ENCODE measurements around the gene COL6A2. TPM values are rescaled to one million over a fixed set of nuclear protein-coding genes. Genes with fewer than 3 reads are reported as not detected.

COL6A2 gene
- total and polyA plus RNA-seq, 10 of the 15 experiments (the other 5 are each of a cell fraction or from before 2014, with no cell fraction given), result 0.16 to 1.3 (median 0.34) TPM; not detected in 7

GRCh38 chr21:46155514-46156377 is 57.8 kb downstream of the COL6A2 start, which contains the start of gene FTCD:
TSS of gene FTCD (minus strand) at chr21:46155579. CDS start at chr21:46155523, 56 bp downstream.
- FAIRE-seq, result no peak
- TF ChIP-seq PAX8 (IDR thresholded peaks at IDR 0.05), result no peak
- no peak for TF ChIP-seq SMARCA5 (IDR thresholded peaks at IDR 0.05)
- no peak for TF ChIP-seq MLLT1 (IDR thresholded peaks at IDR 0.05)
- TF ChIP-seq BMI1 (IDR thresholded peaks at IDR 0.05; ENCODE audit: borderline replicate concordance), result no peak
- TF ChIP-seq NR2F1 (conservative IDR thresholded peaks at IDR 0.05), result no peak
- TF ChIP-seq HDAC6 (IDR thresholded peaks at IDR 0.05; ENCODE audit: unreplicated experiment), result no peak
- no peak for TF ChIP-seq POLR2AphosphoS2 (IDR thresholded peaks at IDR 0.05; ENCODE audit: low read depth, low read length)
- TF ChIP-seq FOXM1 (IDR thresholded peaks at IDR 0.05; ENCODE audit: low read depth, low read length), result no peak
- no peak for TF ChIP-seq MXI1 (IDR thresholded peaks at IDR 0.05; ENCODE audit: low read depth, low read length)
- no peak for TF ChIP-seq ZBTB33 (IDR thresholded peaks at IDR 0.05)
- TF ChIP-seq POLR2A (IDR thresholded peaks at IDR 0.05; ENCODE audit: low read depth, low read length), result no peak
- TF ChIP-seq IKZF1 (conservative IDR thresholded peaks at IDR 0.05), result no peak
- TF ChIP-seq USF1 (IDR thresholded peaks at IDR 0.05; ENCODE audit: borderline replicate concordance, extremely low read length, insufficient read depth, low read depth, low read length), result no peak
- TF ChIP-seq E2F4 (IDR thresholded peaks at IDR 0.05; ENCODE audit: low read depth, low read length), result no peak
- no peak for TF ChIP-seq FOXK2 (IDR thresholded peaks at IDR 0.05)
- TF ChIP-seq MYC (IDR thresholded peaks at IDR 0.05; ENCODE audit: insufficient read depth, insufficient read length, insufficient replicate concordance, low read length, severe bottlenecking), result no peak

More at GRCh38 chr21:46155514-46156377, 57.8 kb downstream of the COL6A2 start, which contains the start of gene FTCD:
- no peak within 1 kb of the TSS for H2AFZ ChIP-seq (ENCODE audit: control insufficient read depth, low read depth, low read length)
- SMC1A ChIA-PET (ENCODE audit: uncharacterized antibody, unreplicated experiment), result no interaction called here
- in situ Hi-C loops (cut with MboI), result no loop called here
- CTCF ChIA-PET, result no interaction called here
- no peak for DNase-seq (ENCODE audit: low read depth, low spot score)
- ATAC-seq, result no peak
- H3K79me2 ChIP-seq (ENCODE audit: control insufficient read depth, insufficient read depth, low read length), result no peaks in the 10 kb centered on the region
- no peaks in the 10 kb centered on the region for H3K27me3 ChIP-seq (replicated peaks in 1 of 2; ENCODE audit: control insufficient read depth in 2 of 2, insufficient read depth in 2 of 2, low read length in 1 of 2)
- no peak within 1 kb of the TSS for H3K4me2 ChIP-seq (ENCODE audit: control insufficient read depth, insufficient read depth)
- H3K9ac ChIP-seq (ENCODE audit: control insufficient read depth, insufficient read depth, low read length), result no peak within 1 kb of the TSS
- no peaks in the 10 kb centered on the region for H3K36me3 ChIP-seq (ENCODE audit: control insufficient read depth in 2 of 2, insufficient read depth in 2 of 2, low read length in 1 of 2)
- intact Hi-C loops (cut with micrococcal nuclease; ENCODE audit: unreplicated experiment), result no loop called here
- RAD21 ChIA-PET (ENCODE audit: unreplicated experiment), result no interaction called here
- BruUV-seq (replicated peaks), result no TSS peak
- POLR2A ChIA-PET, result no interaction called here
- no peak within 1 kb of the TSS for H3K4me3 ChIP-seq
- no peak within 1 kb of the TSS for H3K27ac ChIP-seq (ENCODE audit: control insufficient read depth, insufficient read depth)
- H4K20me1 ChIP-seq (ENCODE audit: control insufficient read depth, insufficient read depth), result no peaks in the 10 kb centered on the region
- H3K9me3 ChIP-seq (replicated peaks; ENCODE audit: control insufficient read depth, insufficient read depth, low read length), result no peaks in the 10 kb centered on the region
- 74% methylated on average over 32 of the region's 34 CpGs for WGBS (ENCODE audit: insufficient coverage, insufficient replicate concordance, low lambda C conversion rate, missing lambda C conversion rate)
- no peaks in the 10 kb centered on the region for H3K4me1 ChIP-seq (ENCODE audit: control insufficient read depth, insufficient read depth, low read length)
